Measurements from ENCODE around the gene PODXL. TPM values are rescaled to one million over a fixed set of nuclear protein-coding genes. Genes with fewer than 3 reads are reported as not detected.

Gene PODXL
- total RNA-seq, 1 experiment from 2014 or later, result 44.2 TPM

- no peak overlapping the region for H3K4me3 ChIP-seq (ENCODE audit: low read length)
These were observed 18.2 kb downstream of the PODXL start for GRCh38 chr7:131538071-131538812.

GRCh38 chr7:131537571-131537978 lies 18.9 kb downstream of the PODXL start:
- intact Hi-C loops (cut with micrococcal nuclease), result no loop called here
- Histone ChIP-seq H4K20me1 (ENCODE audit: low read length) (no peaks in the 10 kb centered on the region), H3F3A (ENCODE audit: low read length, unreplicated experiment) (no peaks in the 10 kb centered on the region), H3K4me1 (ENCODE audit: insufficient read depth, low read length) (peaks cover 35% of the 10 kb centered on the region), H3K27me3 (ENCODE audit: low read length) (no peaks in the 10 kb centered on the region), H3K9me2 (replicated peaks; ENCODE audit: low read length) (no peaks in the 10 kb centered on the region), H2AFZ (ENCODE audit: low read length) (no peak overlapping the region), H3K79me2 (ENCODE audit: low read length) (peaks cover 74% of the 10 kb centered on the region), H3K4me2 (ENCODE audit: low read length) (no peak overlapping the region), H3K9me3 (ENCODE audit: low read length) (no peaks in the 10 kb centered on the region), H3K36me3 (ENCODE audit: low read depth, low read length) (no peaks in the 10 kb centered on the region), H3K27ac (ENCODE audit: low read length) (no peak overlapping the region), H3K9ac (ENCODE audit: low read length) (no peak overlapping the region), H3K4me3 (ENCODE audit: low read length) (no peak overlapping the region)
- TF ChIP-seq EZH2 (IDR thresholded peaks at IDR 0.05; ENCODE audit: low read length, unreplicated experiment) (no peak), CTCF (conservative IDR thresholded peaks at IDR 0.05; ENCODE audit: low read depth, low read length) (no peak), EZH2phosphoT487 (IDR thresholded peaks at IDR 0.05; ENCODE audit: borderline replicate concordance, low read length) (no peak)
- CTCF ChIA-PET, result no interaction called here
- ATAC-seq (no peak), DNase-seq (no peak)
- POLR2A ChIA-PET (ENCODE audit: unreplicated experiment), result interaction anchor here (0.6 kb wide), 1 partner anchor 16 kb away, joined by 5 read pairs; no protein-coding TSS in a partner anchor
- no TSS peak for BruUV-seq (replicated peaks)

More at GRCh38 chr7:131538071-131538812, 18.2 kb downstream of the PODXL start:
- Histone ChIP-seq H3K79me2 (ENCODE audit: low read length) (peaks cover 77% of the 10 kb centered on the region), H3F3A (ENCODE audit: low read length, unreplicated experiment) (no peaks in the 10 kb centered on the region), H3K4me2 (ENCODE audit: low read length) (peak overlapping the region; percentile 47), H3K9ac (ENCODE audit: low read length) (peak overlapping the region; percentile 45; the same call in 1 of the 2 replicates), H3K27me3 (ENCODE audit: low read length) (no peaks in the 10 kb centered on the region), H3K4me1 (ENCODE audit: insufficient read depth, low read length) (peaks cover 35% of the 10 kb centered on the region), H3K27ac (ENCODE audit: low read length) (peak overlapping the region; percentile 87), H2AFZ (ENCODE audit: low read length) (peak overlapping the region; percentile 54), H4K20me1 (ENCODE audit: low read length) (no peaks in the 10 kb centered on the region), H3K36me3 (ENCODE audit: low read depth, low read length) (no peaks in the 10 kb centered on the region), H3K9me3 (ENCODE audit: low read length) (no peaks in the 10 kb centered on the region), H3K9me2 (replicated peaks; ENCODE audit: low read length) (no peaks in the 10 kb centered on the region)
- DNase-seq (peak; percentile 88), ATAC-seq (peak; percentile 91)
- intact Hi-C loops (cut with micrococcal nuclease), result loop anchor here (2.0 kb wide), 2 partner anchors 13 to 25 kb away; no protein-coding TSS in a partner anchor
- TF ChIP-seq CTCF (conservative IDR thresholded peaks at IDR 0.05; ENCODE audit: low read depth, low read length) (no peak), EZH2 (IDR thresholded peaks at IDR 0.05; ENCODE audit: low read length, unreplicated experiment) (no peak), EZH2phosphoT487 (IDR thresholded peaks at IDR 0.05; ENCODE audit: borderline replicate concordance, low read length) (no peak)
- POLR2A ChIA-PET (ENCODE audit: unreplicated experiment), result interaction anchor here (0.6 to 0.7 kb wide), 2 partner anchors 16 to 19 kb away, joined by 5 to 6 read pairs; no protein-coding TSS in a partner anchor
- BruUV-seq (replicated peaks), result no TSS peak
- CTCF ChIA-PET, result interaction anchor here (0.5 to 1.0 kb wide), 3 partner anchors 9 to 108 kb away, joined by 3 to 8 read pairs (median 3); no protein-coding TSS in a partner anchor

- H3K4me3 ChIP-seq (ENCODE audit: low read length), result no peak overlapping the region
- DNase-seq (no peak), ATAC-seq (no peak)
- no peak overlapping the region for H2AFZ ChIP-seq (ENCODE audit: low read length)
- H3K9me3 ChIP-seq (ENCODE audit: low read length), result no peaks in the 10 kb centered on the region
- peaks cover 35% of the 10 kb centered on the region for H3K4me1 ChIP-seq (ENCODE audit: insufficient read depth, low read length)
- H3K4me2 ChIP-seq (ENCODE audit: low read length), result no peak overlapping the region
- no peaks in the 10 kb centered on the region for H3K36me3 ChIP-seq (ENCODE audit: low read depth, low read length)
- H3F3A ChIP-seq (ENCODE audit: low read length, unreplicated experiment), result no peaks in the 10 kb centered on the region
- ChIA-PET POLR2A (ENCODE audit: unreplicated experiment) (no interaction called here), CTCF (no interaction called here)
- intact Hi-C loops (cut with micrococcal nuclease), result no loop called here
- H3K27ac ChIP-seq (ENCODE audit: low read length), result no peak overlapping the region
- no peaks in the 10 kb centered on the region for H4K20me1 ChIP-seq (ENCODE audit: low read length)
- no peak overlapping the region for H3K9ac ChIP-seq (ENCODE audit: low read length)
- H3K27me3 ChIP-seq (ENCODE audit: low read length), result no peaks in the 10 kb centered on the region
- no peak for TF ChIP-seq CTCF (conservative IDR thresholded peaks at IDR 0.05; ENCODE audit: low read depth, low read length)
- TF ChIP-seq EZH2 (IDR thresholded peaks at IDR 0.05; ENCODE audit: low read length, unreplicated experiment), result no peak
- no peak for TF ChIP-seq EZH2phosphoT487 (IDR thresholded peaks at IDR 0.05; ENCODE audit: borderline replicate concordance, low read length)
- peaks cover 68% of the 10 kb centered on the region for H3K79me2 ChIP-seq (ENCODE audit: low read length)
- no TSS peak for BruUV-seq (replicated peaks)
- no peaks in the 10 kb centered on the region for H3K9me2 ChIP-seq (replicated peaks; ENCODE audit: low read length)
These were observed 20.0 kb downstream of the PODXL start for GRCh38 chr7:131536361-131536849.
